SH-SY5Y (cell line): Measurements from ENCODE around the gene PCNT.

Source experiments
- GATA2 ChIP-seq: IDR thresholded peaks from 2 replicates; pipeline ENCODE4 v1.6.1; 2011; ENCODE audit warnings: mild to moderate bottlenecking, low read depth, low read length
- GATA3 ChIP-seq: IDR thresholded peaks from 2 replicates; pipeline ENCODE4 v1.6.1; 2011; ENCODE audit warnings: low read depth, mild to moderate bottlenecking, low read length, moderate library complexity

- TF ChIP-seq GATA3 (no peak), GATA2 (no peak)
Measured at GRCh38 chr21:46477765-46478164, 153.8 kb downstream of the PCNT start.
